RWPE2 (cell line): Measurements from ENCODE around the gene FAM131A.

Experiments used
- ATAC-seq: fragments of 200-7000 bp; cut with Tn5 transposase; 3 replicates; pipeline ENCODE4 v1.9.1; 2021; ENCODE audit warnings: low read depth
- DNase-seq: peaks from one replicate; pipeline ENCODE4 v3.0.0-alpha.2; 2020; ENCODE audit warnings: low spot score
- H3K27ac ChIP-seq: fragments of 450-650 bp; 2 replicates; pipeline ENCODE4 v1.5.1; 2017; ENCODE audit warnings: mild to moderate bottlenecking; ENCODE audit not compliant: poor library complexity, severe bottlenecking
- H3K27me3 ChIP-seq: fragments of 250-450 bp; sonication (Bioruptor Pico); 2 replicates; pipeline ENCODE4 v1.5.1; 2021; ENCODE audit warnings: mild to moderate bottlenecking, moderate library complexity; ENCODE audit not compliant: insufficient read depth, poor library complexity, severe bottlenecking
- H3K36me3 ChIP-seq: fragments of 250-450 bp; sonication (Bioruptor Pico); 2 replicates; pipeline ENCODE4 v1.5.1; 2020; ENCODE audit warnings: low read depth, mild to moderate bottlenecking, moderate library complexity
- H3K4me1 ChIP-seq: fragments of 250-450 bp; sonication (Bioruptor Pico); 2 replicates; pipeline ENCODE4 v1.5.1; 2021; ENCODE audit warnings: mild to moderate bottlenecking, moderate library complexity; ENCODE audit not compliant: insufficient read depth, poor library complexity, severe bottlenecking
- H3K4me3 ChIP-seq: fragments of 250-450 bp; sonication (Bioruptor Pico); 2 replicates; pipeline ENCODE4 v1.5.1; 2021; ENCODE audit warnings: mild to moderate bottlenecking, moderate library complexity; ENCODE audit not compliant: severe bottlenecking
- H3K9me3 ChIP-seq: fragments of 250-450 bp; sonication (Bioruptor Pico); 2 replicates; pipeline ENCODE4 v1.5.1; 2021; ENCODE audit warnings: mild to moderate bottlenecking, moderate library complexity; ENCODE audit not compliant: severe bottlenecking
- TF ChIP-seq, protein P1 (sequence below): fragments of 450-650 bp; IDR thresholded peaks from one replicate; pipeline ENCODE4 v1.5.1; 2017; ENCODE audit warnings: mild to moderate bottlenecking, moderate library complexity; ENCODE audit not compliant: poor library complexity, severe bottlenecking

Gene FAM131A

DNA sequence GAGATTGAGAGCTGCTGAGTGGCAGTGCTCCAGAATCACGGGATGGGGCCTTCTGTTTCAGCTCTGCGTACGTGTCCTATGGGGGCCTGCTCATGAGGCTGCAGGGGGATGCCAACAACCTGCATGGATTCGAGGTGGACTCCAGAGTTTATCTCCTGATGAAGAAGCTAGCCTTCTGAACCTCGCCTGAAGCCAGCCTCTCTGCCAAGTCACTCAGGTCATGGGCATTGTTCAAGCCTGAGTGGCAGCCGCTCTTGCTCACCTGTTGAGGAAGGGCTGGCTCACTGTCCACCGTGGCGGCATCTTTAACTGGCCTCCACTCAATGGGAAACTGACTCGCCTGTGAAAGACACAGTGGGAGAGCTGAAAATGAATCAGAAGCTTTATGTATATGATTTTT lies 30.7 kb downstream of the FAM131A start:
- Histone ChIP-seq H3K36me3 (peaks cover 58% of the 10 kb centered on the region), H3K9me3 (no peaks in the 10 kb centered on the region), H3K27ac (no peak overlapping the region), H3K4me1 (peaks cover 8% of the 10 kb centered on the region), H3K4me3 (no peak overlapping the region), H3K27me3 (no peaks in the 10 kb centered on the region)
- no peak for ATAC-seq
- TF ChIP-seq, protein P1, sequence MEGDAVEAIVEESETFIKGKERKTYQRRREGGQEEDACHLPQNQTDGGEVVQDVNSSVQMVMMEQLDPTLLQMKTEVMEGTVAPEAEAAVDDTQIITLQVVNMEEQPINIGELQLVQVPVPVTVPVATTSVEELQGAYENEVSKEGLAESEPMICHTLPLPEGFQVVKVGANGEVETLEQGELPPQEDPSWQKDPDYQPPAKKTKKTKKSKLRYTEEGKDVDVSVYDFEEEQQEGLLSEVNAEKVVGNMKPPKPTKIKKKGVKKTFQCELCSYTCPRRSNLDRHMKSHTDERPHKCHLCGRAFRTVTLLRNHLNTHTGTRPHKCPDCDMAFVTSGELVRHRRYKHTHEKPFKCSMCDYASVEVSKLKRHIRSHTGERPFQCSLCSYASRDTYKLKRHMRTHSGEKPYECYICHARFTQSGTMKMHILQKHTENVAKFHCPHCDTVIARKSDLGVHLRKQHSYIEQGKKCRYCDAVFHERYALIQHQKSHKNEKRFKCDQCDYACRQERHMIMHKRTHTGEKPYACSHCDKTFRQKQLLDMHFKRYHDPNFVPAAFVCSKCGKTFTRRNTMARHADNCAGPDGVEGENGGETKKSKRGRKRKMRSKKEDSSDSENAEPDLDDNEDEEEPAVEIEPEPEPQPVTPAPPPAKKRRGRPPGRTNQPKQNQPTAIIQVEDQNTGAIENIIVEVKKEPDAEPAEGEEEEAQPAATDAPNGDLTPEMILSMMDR = no peak
- no peak for DNase-seq

DNA sequence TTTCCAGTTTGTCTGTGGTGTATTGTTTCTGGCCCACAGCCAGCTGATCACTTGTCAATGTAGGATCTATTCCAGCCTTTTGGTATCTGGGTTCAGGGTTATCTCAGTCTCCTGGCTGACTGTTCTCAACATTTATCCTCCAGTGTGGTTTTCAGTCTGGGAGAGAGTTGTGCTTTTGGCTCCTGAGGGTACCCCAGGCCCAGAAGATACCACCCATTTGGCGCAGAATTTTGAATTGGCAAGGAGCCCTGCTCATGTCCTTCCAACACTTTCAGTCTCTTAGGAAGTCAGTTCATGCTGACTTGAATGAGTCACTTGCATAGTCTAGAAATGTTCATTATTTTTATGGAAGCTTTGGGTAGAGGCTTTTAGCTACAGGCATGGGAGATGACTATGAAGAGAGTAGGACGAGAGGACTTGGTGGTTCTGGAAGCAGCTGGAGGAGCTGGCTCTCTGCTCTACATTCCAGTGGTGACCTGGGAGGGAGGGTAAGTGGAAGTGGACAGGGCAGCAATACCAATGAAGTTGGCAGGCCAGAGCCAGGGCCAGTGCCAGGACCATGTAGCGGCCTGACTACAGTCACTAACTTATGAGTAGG lies 31.3 kb downstream of the FAM131A start:
- DNase-seq (no peak), ATAC-seq (no peak)
- no peak overlapping the region for H3K27ac ChIP-seq
- H3K4me3 ChIP-seq = no peak overlapping the region
- TF ChIP-seq, protein P1 = no peak
- H3K36me3 ChIP-seq = peaks cover 58% of the 10 kb centered on the region
- H3K9me3 ChIP-seq = no peaks in the 10 kb centered on the region
- H3K4me1 ChIP-seq = peaks cover 8% of the 10 kb centered on the region
- H3K27me3 ChIP-seq = no peaks in the 10 kb centered on the region

DNA sequence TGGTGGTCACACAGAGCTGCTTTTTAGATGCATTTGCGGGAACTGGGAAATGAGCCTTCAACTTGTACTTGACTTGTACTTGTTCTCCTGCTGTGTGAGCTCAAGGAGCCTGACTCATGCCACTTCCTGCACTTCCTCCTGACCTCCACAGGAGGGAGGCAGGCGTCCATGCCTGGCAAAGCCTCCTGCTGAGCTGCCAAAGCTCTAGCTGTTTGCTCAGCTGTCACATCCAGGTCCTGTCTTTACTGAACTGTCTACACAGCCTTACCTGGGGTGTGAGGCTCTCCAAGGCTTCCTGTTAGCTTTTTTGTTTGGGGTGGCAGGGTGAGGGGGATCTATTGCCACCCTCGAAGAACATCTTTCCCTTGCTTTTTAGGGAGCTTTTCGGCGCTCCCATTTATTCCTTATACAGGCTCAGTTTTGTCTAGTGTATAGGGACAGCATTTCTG lies 34.2 kb downstream of the FAM131A start:
- peaks cover 36% of the 10 kb centered on the region for H3K36me3 ChIP-seq
- H3K27ac ChIP-seq = no peak overlapping the region
- peaks cover 11% of the 10 kb centered on the region for H3K27me3 ChIP-seq
- no peaks in the 10 kb centered on the region for H3K4me1 ChIP-seq
- peak; percentile 93 for ATAC-seq
- no peaks in the 10 kb centered on the region for H3K9me3 ChIP-seq
- DNase-seq = peak; percentile 77
- no peak overlapping the region for H3K4me3 ChIP-seq
- TF ChIP-seq, protein P1 = peak; percentile 93

DNA sequence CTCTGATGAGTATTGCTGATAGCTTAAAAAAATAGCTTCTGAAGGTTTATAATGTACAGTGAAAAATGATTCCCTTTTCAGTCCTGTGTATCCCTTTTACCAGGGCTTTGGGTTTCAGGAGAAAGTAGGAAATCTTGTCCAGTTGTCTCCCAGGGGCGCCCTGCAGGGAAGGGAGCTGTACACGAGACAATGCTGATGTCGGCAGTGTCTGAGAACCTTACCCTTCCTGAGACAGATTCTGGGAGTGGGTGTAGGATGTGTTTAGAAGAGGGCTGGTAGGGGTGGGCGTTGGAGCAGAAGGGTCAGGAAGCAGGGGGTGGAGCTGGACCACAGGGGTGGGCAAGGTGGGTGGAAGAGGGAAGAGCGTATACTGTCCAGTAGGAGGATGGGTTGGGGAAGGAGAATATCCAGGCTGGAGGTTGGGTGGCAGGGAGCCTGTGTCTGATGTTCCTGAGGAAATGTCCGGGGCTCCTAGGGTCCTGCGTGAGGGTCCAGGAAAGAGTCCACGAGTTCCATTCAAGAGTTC lies 35.0 kb downstream of the FAM131A start:
- ATAC-seq (no peak), DNase-seq (no peak)
- TF ChIP-seq, protein P1 = no peak
- Histone ChIP-seq H3K9me3 (no peaks in the 10 kb centered on the region), H3K27me3 (peaks cover 11% of the 10 kb centered on the region), H3K36me3 (peaks cover 28% of the 10 kb centered on the region), H3K4me3 (no peak overlapping the region), H3K27ac (no peak overlapping the region), H3K4me1 (no peaks in the 10 kb centered on the region)

DNA sequence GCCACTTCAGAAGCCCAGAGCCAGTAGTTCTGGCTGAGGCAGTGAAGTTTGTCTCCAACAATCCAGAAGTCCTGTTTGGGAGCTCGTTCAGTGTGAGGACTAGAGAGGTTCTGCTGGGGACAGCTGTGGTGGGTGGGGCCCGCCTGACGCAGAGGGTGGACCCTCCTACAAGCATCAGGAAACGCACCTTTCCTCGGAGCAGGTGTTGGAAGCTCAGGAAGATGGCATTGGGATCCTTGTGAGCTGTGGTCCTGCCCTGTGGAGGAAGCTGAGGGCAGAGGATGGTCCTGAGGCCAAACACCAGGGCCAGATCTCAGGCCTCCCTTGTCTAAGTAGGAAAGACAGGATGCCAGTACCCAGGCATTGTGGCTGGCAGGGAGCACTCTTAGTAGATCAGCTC lies 35.5 kb downstream of the FAM131A start:
- Histone ChIP-seq H3K27me3 (peaks cover 13% of the 10 kb centered on the region), H3K4me1 (no peaks in the 10 kb centered on the region), H3K9me3 (no peaks in the 10 kb centered on the region), H3K4me3 (no peak overlapping the region), H3K36me3 (peaks cover 22% of the 10 kb centered on the region), H3K27ac (no peak overlapping the region)
- DNase-seq = no peak
- no peak for ATAC-seq
- TF ChIP-seq, protein P1 = no peak
